ENCODE data around the gene LGALS1.
A peak's percentile ranks its signal among the peaks of the same experiment; 100 is the strongest.

Gene LGALS1

DNA sequence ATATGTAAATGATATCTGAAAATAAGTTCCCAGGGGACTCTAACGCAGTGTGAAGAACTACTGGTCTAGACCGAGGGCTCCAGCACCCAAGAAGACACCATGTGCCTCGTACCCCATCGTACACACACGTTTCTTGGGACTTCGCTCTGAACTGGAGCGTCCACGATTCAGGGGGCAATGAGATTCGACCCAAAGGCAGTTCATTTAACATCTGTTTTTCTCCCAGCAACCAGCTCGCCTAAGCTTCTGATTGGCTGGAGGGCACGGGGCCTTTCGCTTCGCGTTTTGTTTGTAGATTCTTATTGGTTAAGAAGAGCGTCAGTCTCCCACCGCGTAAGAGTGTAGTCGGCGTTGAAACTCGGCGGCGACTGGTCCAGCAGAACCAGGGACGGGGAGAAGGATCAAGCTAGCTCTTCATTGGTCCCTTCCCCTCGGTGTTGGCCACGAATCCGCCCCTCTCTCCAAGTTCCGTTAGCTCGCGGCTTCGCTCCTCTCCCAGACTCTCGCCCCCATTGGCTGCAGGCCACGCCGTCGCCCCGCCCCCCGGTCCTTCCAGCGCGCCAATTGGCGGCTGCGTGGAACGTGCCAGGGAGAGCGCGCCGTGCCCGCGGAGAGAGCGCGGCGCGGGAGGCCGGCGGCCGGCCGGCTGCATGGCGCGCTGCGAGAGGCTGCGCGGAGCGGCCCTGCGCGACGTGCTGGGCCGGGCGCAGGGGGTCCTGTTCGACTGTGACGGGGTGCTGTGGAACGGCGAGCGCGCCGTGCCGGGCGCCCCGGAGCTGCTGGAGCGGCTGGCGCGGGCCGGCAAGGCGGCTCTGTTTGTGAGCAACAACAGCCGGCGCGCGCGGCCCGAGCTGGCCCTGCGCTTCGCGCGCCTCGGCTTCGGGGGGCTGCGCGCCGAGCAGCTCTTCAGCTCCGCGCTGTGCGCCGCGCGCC, 17.0 kb upstream of the LGALS1 start, which contains the start of gene PDXP:
PDXP (plus strand) TSS at position 591 of the 933 bp plus-strand sequence; CDS start at position 651, 60 bp downstream.
- CTCF ChIA-PET = interaction anchor here (0.6 to 1.9 kb wide), 2 partner anchors 15 to 342 kb away, joined by 3 to 6 read pairs; no protein-coding TSS in a partner anchor
- no peak for TF ChIP-seq CTCF (conservative IDR thresholded peaks at IDR 0.05; ENCODE audit: low read depth)
- peak within 1 kb of the TSS; percentile 80 for H3K27ac ChIP-seq
- POLR2A ChIA-PET (ENCODE audit: low non-redundant PET) = interaction anchor here (0.8 to 1.0 kb wide), 2 partner anchors 17 to 76 kb away, joined by 3 read pairs; partner anchors contain the start of gene LGALS1
- peak; percentile 97 for DNase-seq (ENCODE audit: low spot score)

DNA sequence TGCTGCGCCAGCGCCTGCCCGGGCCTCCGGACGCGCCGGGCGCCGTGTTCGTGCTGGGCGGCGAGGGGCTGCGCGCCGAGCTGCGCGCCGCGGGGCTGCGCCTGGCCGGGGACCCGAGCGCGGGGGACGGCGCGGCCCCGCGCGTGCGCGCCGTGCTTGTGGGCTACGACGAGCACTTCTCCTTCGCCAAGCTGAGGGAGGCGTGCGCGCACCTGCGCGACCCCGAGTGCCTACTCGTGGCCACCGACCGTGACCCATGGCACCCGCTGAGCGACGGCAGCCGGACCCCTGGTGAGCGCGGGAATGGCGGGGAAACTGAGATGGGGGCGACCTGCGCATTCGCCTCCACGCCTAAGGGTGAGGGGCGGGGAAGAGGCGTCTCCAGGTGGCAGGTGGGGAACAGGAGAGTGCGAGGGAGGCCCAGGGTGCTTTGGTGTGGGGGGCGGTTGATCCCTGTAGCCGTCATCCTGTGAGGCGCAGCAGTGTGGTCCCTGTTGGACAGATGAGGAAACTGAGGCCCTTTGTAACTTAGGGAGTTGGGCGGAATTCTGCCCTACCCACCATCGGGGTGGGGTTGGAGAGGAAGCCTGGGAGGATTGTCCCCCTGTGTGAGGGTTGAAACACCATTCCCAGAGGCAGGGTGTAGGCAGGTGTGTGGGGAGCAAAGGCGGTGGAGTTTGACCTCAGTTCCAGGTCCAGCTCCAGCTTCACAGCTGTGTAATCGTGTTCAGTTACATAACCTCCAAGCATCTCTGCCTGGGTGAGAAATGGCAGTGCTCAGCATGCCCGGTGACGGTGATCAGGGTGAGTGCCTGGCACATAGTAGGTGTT, 16.2 kb upstream of the LGALS1 start:
- no peak for DNase-seq (ENCODE audit: low spot score)
- TF ChIP-seq CTCF (conservative IDR thresholded peaks at IDR 0.05; ENCODE audit: low read depth) = no peak
- POLR2A ChIA-PET (ENCODE audit: low non-redundant PET) = interaction anchor here (0.8 kb wide), 1 partner anchor 75 kb away, joined by 3 read pairs; no protein-coding TSS in a partner anchor
- H3K27ac ChIP-seq = peak overlapping the region; percentile 80
- CTCF ChIA-PET = interaction anchor here (1.9 kb wide), 1 partner anchor 16 kb away, joined by 6 read pairs; no protein-coding TSS in a partner anchor

GRCh38 chr22:37659897-37660708, 15.3 kb upstream of the LGALS1 start:
- DNase-seq (ENCODE audit: low spot score) = no peak
- peak overlapping the region; percentile 80 for H3K27ac ChIP-seq
- ChIA-PET POLR2A (ENCODE audit: low non-redundant PET) (no interaction called here), CTCF (no interaction called here)
- TF ChIP-seq CTCF (conservative IDR thresholded peaks at IDR 0.05; ENCODE audit: low read depth) = no peak

GRCh38 chr22:37660709-37661045, 14.8 kb upstream of the LGALS1 start:
- DNase-seq (ENCODE audit: low spot score) = no peak
- peak overlapping the region; percentile 80 for H3K27ac ChIP-seq
- TF ChIP-seq CTCF (conservative IDR thresholded peaks at IDR 0.05; ENCODE audit: low read depth) = no peak
- CTCF ChIA-PET = no interaction called here
- POLR2A ChIA-PET (ENCODE audit: low non-redundant PET) = no interaction called here

DNA sequence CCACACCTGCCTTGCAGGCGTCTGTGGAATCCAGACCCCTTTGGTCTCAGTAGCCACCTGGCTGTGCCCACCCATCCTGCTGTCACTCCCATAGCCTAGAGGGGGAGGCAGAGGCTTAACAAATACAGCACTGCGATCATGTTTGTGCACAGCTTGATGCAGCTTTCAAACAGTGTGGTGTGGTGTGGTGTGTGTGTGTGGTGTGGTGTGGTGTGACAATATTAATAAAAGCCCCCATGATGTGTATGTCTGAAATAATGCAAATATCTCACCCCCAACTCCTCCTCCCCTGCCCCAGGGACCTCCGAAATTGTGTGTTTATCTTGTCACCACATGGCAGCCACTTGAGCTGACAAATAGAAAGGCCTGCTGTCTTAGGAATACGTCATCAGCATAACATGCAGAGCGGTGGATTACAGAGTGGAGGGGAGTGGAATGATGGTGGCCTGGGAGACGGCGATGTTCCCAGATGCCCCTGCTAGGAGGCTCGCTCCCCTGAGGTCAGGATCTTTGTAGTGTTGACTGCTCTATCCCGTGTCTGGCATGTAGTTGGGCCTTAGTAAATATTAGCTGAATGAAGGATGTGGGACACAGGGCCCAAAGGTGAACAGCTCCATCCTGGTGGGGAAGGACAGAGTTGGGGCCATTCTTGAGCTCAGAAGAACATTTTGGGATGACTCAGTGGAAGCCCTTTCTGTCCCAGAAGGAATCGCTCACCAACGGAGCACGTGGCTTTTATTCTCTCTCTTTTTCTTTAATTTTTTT, 14.1 kb upstream of the LGALS1 start:
- ChIA-PET POLR2A (ENCODE audit: low non-redundant PET) (no interaction called here), CTCF (interaction anchor here (0.7 kb wide), 1 partner anchor 130 kb away, joined by 3 read pairs; no protein-coding TSS in a partner anchor)
- TF ChIP-seq CTCF (conservative IDR thresholded peaks at IDR 0.05; ENCODE audit: low read depth) = no peak
- peak overlapping the region; percentile 80 for H3K27ac ChIP-seq
- DNase-seq (ENCODE audit: low spot score) = no peak
